VCaP (cell line): ENCODE measurements around the gene SIT1.
"Not testable (repeated sequence)": the region's sequence is repeated elsewhere in the genome, so short reads cannot be mapped to it uniquely, and the experiment has no call there.

Experiments used
- H3K27ac ChIP-seq: fragments of 450-650 bp; 2 replicates; pipeline ENCODE4 v1.5.1; 2017
- CTCF ChIP-seq: fragments of 450-650 bp; conservative IDR thresholded peaks from 2 replicates; pipeline ENCODE4 v1.5.1; 2017; ENCODE audit warnings: mild to moderate bottlenecking, moderate library complexity

Gene SIT1

GRCh38 chr9:35649431-35650340 lies 1.0 kb downstream of the SIT1 start:
- H3K27ac ChIP-seq, result no peak overlapping the region
- no peak for TF ChIP-seq CTCF

- H3K27ac ChIP-seq, result peak overlapping the region; percentile 78; the same call in 1 of the 2 replicates
Measured at GRCh38 chr9:35646533-35647265, 4.0 kb downstream of the SIT1 start.

GRCh38 chr9:35646153-35646532 lies 4.6 kb downstream of the SIT1 start:
- TF ChIP-seq CTCF, result no peak
- H3K27ac ChIP-seq, result peak overlapping the region; percentile 78; the same call in 1 of the 2 replicates

More at GRCh38 chr9:35646533-35647265, 4.0 kb downstream of the SIT1 start:
- peak; percentile 97 for TF ChIP-seq CTCF

GRCh38 chr9:35645736-35646135 lies 5.0 kb downstream of the SIT1 start:
- H3K27ac ChIP-seq, result peak overlapping the region; percentile 78; the same call in 1 of the 2 replicates

GRCh38 chr9:35643046-35643445 lies 7.7 kb downstream of the SIT1 start:
- H3K27ac ChIP-seq, result no peak overlapping the region
- TF ChIP-seq CTCF, result no peak

GRCh38 chr9:35641478-35641877 lies 9.3 kb downstream of the SIT1 start:
- not testable (repeated sequence) for H3K27ac ChIP-seq

- not testable (repeated sequence) for H3K27ac ChIP-seq
Measured at GRCh38 chr9:35640431-35640830, 10.3 kb downstream of the SIT1 start.

- no peak for TF ChIP-seq CTCF
- H3K27ac ChIP-seq, result no peak overlapping the region
Measured at GRCh38 chr9:35639631-35640030, 11.1 kb downstream of the SIT1 start.

- H3K27ac ChIP-seq, result not testable (repeated sequence)
Measured at GRCh38 chr9:35639225-35639624, 11.5 kb downstream of the SIT1 start.

- not testable (repeated sequence) for H3K27ac ChIP-seq
Measured at GRCh38 chr9:35638751-35639150, 12.0 kb downstream of the SIT1 start.

GRCh38 chr9:35637427-35637955 lies 13.2 kb downstream of the SIT1 start:
- not testable (repeated sequence) for H3K27ac ChIP-seq

- not testable (repeated sequence) for H3K27ac ChIP-seq
Measured at GRCh38 chr9:35636877-35637246, 13.9 kb downstream of the SIT1 start.
